GM23338 (cell line): ENCODE data around the gene ALDH16A1. TPM values are rescaled to one million over a fixed set of nuclear protein-coding genes. Genes with fewer than 3 reads are reported as not detected.

Source experiments
- ATAC-seq: fragments of 200-7000 bp; cut with Tn5 transposase; 3 replicates; pipeline ENCODE4 v1.9.1; 2020
- DNase-seq: peaks from one replicate; pipeline ENCODE4 v3.0.0-alpha.2; 2015; ENCODE audit warnings: low spot score
- H2AFZ ChIP-seq: fragments of 200-600 bp; sonication (generic); 2 replicates; pipeline ENCODE4 v1.8.0; 2016; ENCODE audit warnings: antibody characterized with exemption, mild to moderate bottlenecking, moderate library complexity
- H3F3A ChIP-seq: fragments of 200-600 bp; sonication (generic); replicated peaks from 2 replicates; pipeline ENCODE4 v1.8.0; 2017; ENCODE audit warnings: antibody characterized with exemption, mixed run types, low read depth
- H3K27ac ChIP-seq: fragments of 200-600 bp; sonication (generic); 2 replicates; pipeline ENCODE4 v1.6.1; 2016; ENCODE audit warnings: low read depth
- H3K27me3 ChIP-seq: fragments of 200-600 bp; sonication (generic); 2 replicates; pipeline ENCODE4 v1.8.0; 2016; ENCODE audit warnings: mild to moderate bottlenecking, mixed run types, moderate library complexity; ENCODE audit not compliant: insufficient read depth
- H3K36me3 ChIP-seq: fragments of 200-600 bp; sonication (generic); 2 replicates; pipeline ENCODE4 v1.8.0; 2016; ENCODE audit warnings: mild to moderate bottlenecking; ENCODE audit not compliant: insufficient read depth
- H3K4me1 ChIP-seq: fragments of 200-600 bp; sonication (generic); 2 replicates; pipeline ENCODE4 v1.8.0; 2016; ENCODE audit warnings: mild to moderate bottlenecking, moderate library complexity; ENCODE audit not compliant: insufficient read depth
- H3K4me2 ChIP-seq: fragments of 200-600 bp; sonication (generic); 2 replicates; pipeline ENCODE4 v1.7.1; 2017; ENCODE audit warnings: mixed run types
- H3K4me3 ChIP-seq: fragments of 200-600 bp; sonication (generic); 2 replicates; pipeline ENCODE4 v1.6.1; 2016; ENCODE audit warnings: mixed run types
- H3K79me2 ChIP-seq: fragments of 200-600 bp; sonication (generic); replicated peaks from 2 replicates; pipeline ENCODE4 v1.8.0; 2017; ENCODE audit warnings: mild to moderate bottlenecking; ENCODE audit not compliant: insufficient read depth
- H3K9me2 ChIP-seq: fragments of 200-600 bp; sonication (generic); 2 replicates; pipeline ENCODE4 v1.8.0; 2017; ENCODE audit not compliant: insufficient read depth
- H4K20me1 ChIP-seq: fragments of 200-600 bp; sonication (generic); replicated peaks from 2 replicates; pipeline ENCODE4 v1.8.0; 2017; ENCODE audit warnings: mild to moderate bottlenecking; ENCODE audit not compliant: insufficient read depth
- H3K27ac Mint-ChIP-seq: 2 replicates; pipeline ENCODE4 v1.8.0; 2020; ENCODE audit warnings: inconsistent platforms, mild to moderate bottlenecking, moderate library complexity, mixed read lengths
- H3K27me3 Mint-ChIP-seq: 3 replicates; pipeline ENCODE4 v1.8.0; 2022; ENCODE audit warnings: low read depth, mild to moderate bottlenecking, moderate library complexity, mixed read lengths, inconsistent platforms; ENCODE audit not compliant: insufficient read depth, poor library complexity
- H3K36me3 Mint-ChIP-seq: 3 replicates; pipeline ENCODE4 v1.8.0; 2021; ENCODE audit warnings: low read depth, mild to moderate bottlenecking, inconsistent platforms, moderate library complexity, mixed read lengths
- H3K4me1 Mint-ChIP-seq: 3 replicates; pipeline ENCODE4 v1.8.0; 2020; ENCODE audit warnings: mild to moderate bottlenecking, inconsistent platforms, mixed read lengths
- H3K4me3 Mint-ChIP-seq: 3 replicates; pipeline ENCODE4 v1.8.0; 2021; ENCODE audit warnings: moderate library complexity, mild to moderate bottlenecking, inconsistent platforms, mixed read lengths
- H3K9me3 Mint-ChIP-seq: 3 replicates; pipeline ENCODE4 v1.8.0; 2020; ENCODE audit warnings: moderate library complexity, mild to moderate bottlenecking, inconsistent platforms, mixed read lengths
- CREB1 ChIP-seq: fragments of 250-450 bp; sonication (Bioruptor Pico); IDR thresholded peaks from 2 replicates; pipeline ENCODE4 v1.5.0; 2020; ENCODE audit warnings: low read depth, mild to moderate bottlenecking, moderate library complexity
- CTCF ChIP-seq, 2 experiments: fragments of 200-600 bp in 1 of 2; sonication (generic) in 1 of 2; conservative IDR thresholded peaks; 2 replicates each; pipeline versions ENCODE4 v1.5.1 to v1.6.1; 2016 to 2017; ENCODE audit warnings: antibody characterized with exemption in 2 of 2, low read depth in 2 of 2, mild to moderate bottlenecking in 2 of 2, moderate library complexity in 1 of 2
- EZH2 ChIP-seq: fragments of 200-600 bp; sonication (generic); IDR thresholded peaks from one replicate; pipeline ENCODE4 v1.8.0; 2017; ENCODE audit warnings: antibody characterized with exemption, mild to moderate bottlenecking, low read depth; ENCODE audit not compliant: unreplicated experiment
- EZH2phosphoT487 ChIP-seq: fragments of 200-600 bp; sonication (generic); IDR thresholded peaks from one replicate; pipeline ENCODE4 v1.8.1; 2018; ENCODE audit warnings: antibody characterized with exemption; ENCODE audit not compliant: unreplicated experiment
- JUNB ChIP-seq: IDR thresholded peaks from one replicate; pipeline ENCODE4 v1.6.1; 2016; ENCODE audit warnings: antibody characterized with exemption; ENCODE audit not compliant: unreplicated experiment
- NANOG ChIP-seq: IDR thresholded peaks from 2 replicates; pipeline ENCODE4 v1.6.1; 2016; ENCODE audit warnings: antibody characterized with exemption, borderline replicate concordance
- POLR2AphosphoS5 ChIP-seq: IDR thresholded peaks from 2 replicates; pipeline ENCODE4 v1.6.1; 2016; ENCODE audit warnings: antibody characterized with exemption, low read depth
- STAT1 ChIP-seq: IDR thresholded peaks from one replicate; pipeline ENCODE4 v1.6.1; 2016; ENCODE audit warnings: antibody characterized with exemption; ENCODE audit not compliant: unreplicated experiment
- ZNF114 ChIP-seq: fragments of 250-450 bp; sonication (Bioruptor Pico); IDR thresholded peaks from 2 replicates; pipeline ENCODE4 v1.5.0; 2020; ENCODE audit warnings: mild to moderate bottlenecking, moderate library complexity
- ZNF331 ChIP-seq: fragments of 250-450 bp; sonication (Bioruptor Pico); IDR thresholded peaks from 2 replicates; pipeline ENCODE4 v1.5.0; 2020; ENCODE audit warnings: low read depth, mild to moderate bottlenecking, moderate library complexity
- ZNF462 ChIP-seq: fragments of 250-450 bp; sonication (Bioruptor Pico); IDR thresholded peaks from 2 replicates; pipeline ENCODE4 v1.5.0; 2020; ENCODE audit warnings: mild to moderate bottlenecking, moderate library complexity
- polyA plus RNA-seq: library from polyadenylated mRNA; unstranded; fragments of >200 nt; fragmentation: Nextera tagmentation; extraction: Ambion mirVana; gene quantifications from 2 replicates; pipeline ENCODE4 v1.2.1, GENCODE V29; 2016
- total RNA-seq: library from RNA; depleted of rRNA; stranded (reverse); fragments of >200 nt; shearing (Covaris generic); gene quantifications from 2 replicates; pipeline ENCODE4 v1.2.3, GENCODE V29; 2014
- TF ChIP-seq, protein P1 (sequence below): IDR thresholded peaks from 2 replicates; pipeline ENCODE4 v1.6.1; 2016; ENCODE audit warnings: antibody characterized with exemption
- TF ChIP-seq, protein P2 (sequence below): IDR thresholded peaks from one replicate; pipeline ENCODE4 v1.6.1; 2018; ENCODE audit warnings: antibody characterized with exemption; ENCODE audit not compliant: unreplicated experiment

The ALDH16A1 gene
- total and polyA plus RNA-seq, 2 experiments from 2014 or later = 16.8 to 57.3 TPM

GRCh38 chr19:49458567-49458903 lies 5.5 kb downstream of the ALDH16A1 start:
- Histone ChIP-seq H2AFZ (no peak overlapping the region), H3K4me1 (peaks cover 4% of the 10 kb centered on the region; the same call in 1 of the 2 replicates), H3K4me2 (no peak overlapping the region), H3K9me2 (no peaks in the 10 kb centered on the region), H3K36me3 (no peaks in the 10 kb centered on the region), H3K79me2 (peaks cover 19% of the 10 kb centered on the region), H3K4me3 (no peak overlapping the region), H3F3A (0 out of 2 replicates have a peak, but pooled peaks cover 2% of the 10 kb centered on the region), H4K20me1 (no peaks in the 10 kb centered on the region), H3K27me3 (no peaks in the 10 kb centered on the region), H3K27ac (no peak overlapping the region)
- peaks cover 4% of the 10 kb centered on the region for H3K27me3 Mint-ChIP-seq
- ATAC-seq (no peak), DNase-seq (no peak)
- peaks cover 35% of the 10 kb centered on the region for H3K36me3 Mint-ChIP-seq
- no peaks in the 10 kb centered on the region for H3K9me3 Mint-ChIP-seq
- no peaks in the 10 kb centered on the region for H3K4me1 Mint-ChIP-seq
- H3K4me3 Mint-ChIP-seq = no peak overlapping the region
- H3K27ac Mint-ChIP-seq = no peak overlapping the region
- TF ChIP-seq JUNB = no peak
- TF ChIP-seq ZNF114 (CRISPR knock-in tag) = no peak
- TF ChIP-seq ZNF462 (CRISPR knock-in tag) = no peak
- TF ChIP-seq POLR2AphosphoS5 = no peak
- no peak for TF ChIP-seq EZH2
- TF ChIP-seq, protein P1, sequence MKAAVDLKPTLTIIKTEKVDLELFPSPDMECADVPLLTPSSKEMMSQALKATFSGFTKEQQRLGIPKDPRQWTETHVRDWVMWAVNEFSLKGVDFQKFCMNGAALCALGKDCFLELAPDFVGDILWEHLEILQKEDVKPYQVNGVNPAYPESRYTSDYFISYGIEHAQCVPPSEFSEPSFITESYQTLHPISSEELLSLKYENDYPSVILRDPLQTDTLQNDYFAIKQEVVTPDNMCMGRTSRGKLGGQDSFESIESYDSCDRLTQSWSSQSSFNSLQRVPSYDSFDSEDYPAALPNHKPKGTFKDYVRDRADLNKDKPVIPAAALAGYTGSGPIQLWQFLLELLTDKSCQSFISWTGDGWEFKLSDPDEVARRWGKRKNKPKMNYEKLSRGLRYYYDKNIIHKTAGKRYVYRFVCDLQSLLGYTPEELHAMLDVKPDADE = no peak
- no peak for TF ChIP-seq CTCF (conservative IDR thresholded peaks at IDR 0.05; ENCODE audit: low read depth in 2 of 2)
- TF ChIP-seq STAT1 = no peak
- TF ChIP-seq ZNF331 = no peak
- TF ChIP-seq EZH2phosphoT487 = no peak
- TF ChIP-seq, protein P2, sequence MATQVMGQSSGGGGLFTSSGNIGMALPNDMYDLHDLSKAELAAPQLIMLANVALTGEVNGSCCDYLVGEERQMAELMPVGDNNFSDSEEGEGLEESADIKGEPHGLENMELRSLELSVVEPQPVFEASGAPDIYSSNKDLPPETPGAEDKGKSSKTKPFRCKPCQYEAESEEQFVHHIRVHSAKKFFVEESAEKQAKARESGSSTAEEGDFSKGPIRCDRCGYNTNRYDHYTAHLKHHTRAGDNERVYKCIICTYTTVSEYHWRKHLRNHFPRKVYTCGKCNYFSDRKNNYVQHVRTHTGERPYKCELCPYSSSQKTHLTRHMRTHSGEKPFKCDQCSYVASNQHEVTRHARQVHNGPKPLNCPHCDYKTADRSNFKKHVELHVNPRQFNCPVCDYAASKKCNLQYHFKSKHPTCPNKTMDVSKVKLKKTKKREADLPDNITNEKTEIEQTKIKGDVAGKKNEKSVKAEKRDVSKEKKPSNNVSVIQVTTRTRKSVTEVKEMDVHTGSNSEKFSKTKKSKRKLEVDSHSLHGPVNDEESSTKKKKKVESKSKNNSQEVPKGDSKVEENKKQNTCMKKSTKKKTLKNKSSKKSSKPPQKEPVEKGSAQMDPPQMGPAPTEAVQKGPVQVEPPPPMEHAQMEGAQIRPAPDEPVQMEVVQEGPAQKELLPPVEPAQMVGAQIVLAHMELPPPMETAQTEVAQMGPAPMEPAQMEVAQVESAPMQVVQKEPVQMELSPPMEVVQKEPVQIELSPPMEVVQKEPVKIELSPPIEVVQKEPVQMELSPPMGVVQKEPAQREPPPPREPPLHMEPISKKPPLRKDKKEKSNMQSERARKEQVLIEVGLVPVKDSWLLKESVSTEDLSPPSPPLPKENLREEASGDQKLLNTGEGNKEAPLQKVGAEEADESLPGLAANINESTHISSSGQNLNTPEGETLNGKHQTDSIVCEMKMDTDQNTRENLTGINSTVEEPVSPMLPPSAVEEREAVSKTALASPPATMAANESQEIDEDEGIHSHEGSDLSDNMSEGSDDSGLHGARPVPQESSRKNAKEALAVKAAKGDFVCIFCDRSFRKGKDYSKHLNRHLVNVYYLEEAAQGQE = no peak
- no peak for TF ChIP-seq NANOG
- no peak for TF ChIP-seq CREB1 (CRISPR knock-in tag)
